Muscle layer of duodenum (tissue), 2 donors: ENCODE results near the gene CD27.

Source experiments
- H3K27ac ChIP-seq: one replicate; pipeline ENCODE4 v1.7.0; 2013; ENCODE audit warnings: mild to moderate bottlenecking, low read length
- H3K27me3 ChIP-seq: one replicate; pipeline ENCODE4 v1.7.0; 2013; ENCODE audit warnings: low read depth, mild to moderate bottlenecking, control low read depth, low read length
- H3K36me3 ChIP-seq, 2 donors: one replicate each; pipeline ENCODE4 v1.7.0; 2013; ENCODE audit warnings: low read length in 2 of 2, control low read depth in 1 of 2, mild to moderate bottlenecking in 1 of 2; ENCODE audit not compliant: insufficient read depth in 2 of 2, control insufficient read depth in 1 of 2
- H3K4me1 ChIP-seq, 2 donors: one replicate each; pipeline ENCODE4 v1.7.0; 2013; ENCODE audit warnings: low read length in 2 of 2, mild to moderate bottlenecking in 2 of 2, control low read depth in 1 of 2, moderate library complexity in 1 of 2; ENCODE audit not compliant: insufficient read depth in 2 of 2, control insufficient read depth in 1 of 2
- H3K4me3 ChIP-seq, 2 donors: one replicate each; pipeline ENCODE4 v1.7.0; 2013; ENCODE audit warnings: low read length in 2 of 2, low read depth in 1 of 2, mild to moderate bottlenecking in 1 of 2
- H3K9me3 ChIP-seq, 2 donors: one replicate each; pipeline ENCODE4 v1.7.0; 2013; ENCODE audit warnings: low read length in 2 of 2, control low read depth in 1 of 2, mild to moderate bottlenecking in 1 of 2; ENCODE audit not compliant: control insufficient read depth in 1 of 2
- donor health status: healthy.

Gene CD27

DNA sequence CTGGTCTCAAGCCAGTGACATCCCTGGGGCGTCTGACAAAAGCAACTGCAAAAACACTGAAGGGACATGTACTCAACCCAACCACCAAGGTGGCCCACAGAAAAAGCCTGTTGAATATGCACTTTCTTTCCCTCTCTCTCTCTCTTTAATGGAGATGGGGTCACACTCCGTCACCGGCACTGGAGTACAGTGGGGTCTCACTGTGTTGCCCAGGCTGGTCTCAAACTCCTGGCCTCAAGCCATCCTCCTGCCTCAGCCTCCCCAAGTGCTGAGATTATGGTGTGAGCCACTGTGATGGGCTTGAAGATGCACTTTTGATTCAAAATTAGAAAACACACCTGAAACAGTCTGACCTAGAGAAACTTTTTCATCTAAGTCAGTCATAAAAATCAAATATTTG is 7.2 kb upstream of the CD27 start:
- Histone ChIP-seq H3K27ac (no peak overlapping the region), H3K9me3 (no peaks in the 10 kb centered on the region), H3K4me1 (no peaks in the 10 kb centered on the region), H3K4me3 (no peak overlapping the region), H3K36me3 (peaks cover 6 to 16% of the 10 kb centered on the region in 2 donors), H3K27me3 (no peaks in the 10 kb centered on the region)

DNA sequence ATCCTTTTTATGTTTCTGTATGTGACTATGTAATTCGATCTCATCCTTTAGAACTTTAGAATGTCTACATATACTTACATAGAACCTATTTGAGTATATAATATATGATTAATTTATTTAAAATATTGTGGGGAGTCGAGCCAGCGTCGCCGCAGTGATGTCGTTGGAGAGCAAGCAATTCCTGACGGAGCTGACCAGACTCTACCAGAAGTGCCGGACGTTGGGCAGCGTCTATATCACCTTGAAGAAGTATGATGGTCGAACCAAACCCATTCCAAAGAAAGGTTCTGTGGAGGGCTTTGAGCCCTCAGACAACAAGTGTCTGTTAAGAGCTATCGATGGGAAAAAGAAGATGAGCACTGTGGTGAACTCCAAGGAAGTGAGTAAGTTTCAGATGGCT is 6.4 kb upstream of the CD27 start:
- H3K27ac ChIP-seq: no peak overlapping the region
- no peaks in the 10 kb centered on the region for H3K9me3 ChIP-seq
- no peaks in the 10 kb centered on the region for H3K4me1 ChIP-seq
- no peak overlapping the region for H3K4me3 ChIP-seq
- no peaks in the 10 kb centered on the region for H3K27me3 ChIP-seq
- peaks cover 6 to 22% of the 10 kb centered on the region in 2 donors for H3K36me3 ChIP-seq

DNA sequence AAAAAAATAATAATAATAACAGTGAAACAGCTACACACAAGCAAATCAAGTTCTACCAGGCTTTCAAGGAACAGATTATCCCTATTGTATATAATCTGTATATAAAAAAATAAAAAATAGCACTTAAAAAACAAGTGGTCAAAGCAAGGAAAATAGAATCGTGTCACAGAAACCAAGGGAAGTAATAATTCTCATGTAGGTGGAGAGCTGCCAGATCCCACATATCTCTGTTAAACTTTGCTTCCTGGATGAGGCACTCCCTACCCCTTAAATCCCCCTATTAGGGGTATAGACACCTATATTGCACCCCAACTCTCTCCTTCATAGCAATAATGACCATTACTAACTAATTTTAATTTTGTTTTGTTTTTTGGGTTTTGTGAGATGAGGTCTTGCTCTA is 4.4 kb upstream of the CD27 start:
- Histone ChIP-seq H3K27me3 (no peaks in the 10 kb centered on the region), H3K9me3 (no peaks in the 10 kb centered on the region), H3K27ac (no peak overlapping the region)

DNA sequence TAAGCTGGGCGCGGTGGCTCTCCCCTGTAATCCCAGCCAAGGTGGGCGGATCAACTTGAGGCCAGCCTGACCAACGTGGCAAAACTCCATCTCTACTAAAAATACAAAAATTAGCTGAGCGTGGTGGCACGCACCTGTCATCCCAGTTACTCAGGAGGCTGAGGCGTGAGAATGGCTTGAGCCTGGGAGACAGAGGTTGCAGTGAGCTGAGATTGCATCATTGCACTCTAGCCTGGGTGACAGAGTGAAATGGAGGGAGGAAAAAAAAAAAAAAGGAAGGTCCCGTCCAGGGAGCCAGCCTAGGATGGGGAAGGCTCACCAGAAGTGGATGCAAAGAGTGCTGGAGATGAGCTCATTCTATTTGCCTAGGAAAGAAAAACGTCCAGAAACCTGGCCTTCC is 1.9 kb upstream of the CD27 start:
- H3K36me3 ChIP-seq: peaks cover 6 to 54% of the 10 kb centered on the region in 2 donors
- H3K9me3 ChIP-seq: no peaks in the 10 kb centered on the region
- no peak overlapping the region for H3K4me3 ChIP-seq
- no peak overlapping the region for H3K27ac ChIP-seq
- H3K4me1 ChIP-seq: no peaks in the 10 kb centered on the region
- no peaks in the 10 kb centered on the region for H3K27me3 ChIP-seq

More for the DNA sequence above, 4.4 kb upstream of the CD27 start:
- Histone ChIP-seq H3K4me3 (no peak overlapping the region), H3K4me1 (no peaks in the 10 kb centered on the region), H3K36me3 (peaks cover 6 to 37% of the 10 kb centered on the region in 2 donors)

DNA sequence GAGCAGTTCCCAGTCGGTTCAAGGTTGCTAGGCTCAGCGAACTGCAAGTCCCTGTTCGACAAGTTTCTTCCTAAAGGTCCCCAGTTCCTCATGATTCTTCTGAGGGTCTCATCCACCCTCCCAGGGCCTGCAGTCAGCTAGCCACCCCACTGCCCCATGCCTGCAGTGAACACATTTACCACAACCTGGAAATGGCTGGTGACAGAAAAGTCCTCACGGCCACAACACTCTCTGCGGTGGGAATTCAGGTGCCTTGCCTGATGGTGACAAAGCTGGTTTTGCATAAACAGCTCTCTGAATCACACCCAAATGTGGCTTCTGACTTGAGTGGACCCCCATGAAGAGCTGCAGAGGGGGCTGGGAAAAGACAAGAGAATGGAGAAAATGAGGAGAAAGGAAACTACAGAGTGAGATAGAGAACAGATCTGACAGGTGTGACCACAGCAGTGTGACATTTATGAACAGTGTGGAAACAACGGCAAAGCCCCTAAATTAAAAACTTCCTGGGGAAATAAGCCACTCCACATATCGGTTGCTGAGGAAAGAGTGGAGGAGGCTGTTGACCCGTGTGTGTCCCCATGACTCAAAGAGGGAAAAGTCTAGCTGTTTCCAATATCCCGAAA is 1.3 kb upstream of the CD27 start:
- no peaks in the 10 kb centered on the region for H3K9me3 ChIP-seq
- peak overlapping the region; percentile 41 for H3K27ac ChIP-seq
- no peak overlapping the region for H3K4me3 ChIP-seq
- no peaks in the 10 kb centered on the region for H3K4me1 ChIP-seq
- peaks cover 6 to 54% of the 10 kb centered on the region in 2 donors for H3K36me3 ChIP-seq
- no peaks in the 10 kb centered on the region for H3K27me3 ChIP-seq

DNA sequence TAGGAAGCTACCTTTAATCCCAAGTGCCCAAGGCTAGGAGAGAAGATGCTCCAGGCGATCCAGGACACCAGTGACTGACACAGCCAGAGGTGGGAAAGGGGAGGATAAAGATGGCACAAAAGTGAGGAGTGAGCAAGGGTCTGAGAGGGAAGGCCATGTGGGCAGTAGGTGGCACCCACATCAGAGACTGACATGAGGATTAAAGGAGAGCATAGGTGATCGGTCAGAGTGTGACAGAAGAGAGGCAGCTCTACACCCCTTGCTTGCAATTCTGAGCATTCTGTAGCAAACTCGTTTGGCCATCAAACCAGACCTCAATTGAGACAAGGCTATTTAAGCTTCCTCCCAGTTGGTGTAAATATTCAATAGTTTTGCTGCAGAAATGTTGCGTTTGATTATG is 724 bp upstream of the CD27 start:
- peaks cover 6 to 54% of the 10 kb centered on the region in 2 donors for H3K36me3 ChIP-seq
- no peaks in the 10 kb centered on the region for H3K27me3 ChIP-seq
- no peaks in the 10 kb centered on the region for H3K9me3 ChIP-seq
- H3K27ac ChIP-seq: peak overlapping the region; percentile 41
- no peaks in the 10 kb centered on the region for H3K4me1 ChIP-seq
- no peak overlapping the region for H3K4me3 ChIP-seq

DNA sequence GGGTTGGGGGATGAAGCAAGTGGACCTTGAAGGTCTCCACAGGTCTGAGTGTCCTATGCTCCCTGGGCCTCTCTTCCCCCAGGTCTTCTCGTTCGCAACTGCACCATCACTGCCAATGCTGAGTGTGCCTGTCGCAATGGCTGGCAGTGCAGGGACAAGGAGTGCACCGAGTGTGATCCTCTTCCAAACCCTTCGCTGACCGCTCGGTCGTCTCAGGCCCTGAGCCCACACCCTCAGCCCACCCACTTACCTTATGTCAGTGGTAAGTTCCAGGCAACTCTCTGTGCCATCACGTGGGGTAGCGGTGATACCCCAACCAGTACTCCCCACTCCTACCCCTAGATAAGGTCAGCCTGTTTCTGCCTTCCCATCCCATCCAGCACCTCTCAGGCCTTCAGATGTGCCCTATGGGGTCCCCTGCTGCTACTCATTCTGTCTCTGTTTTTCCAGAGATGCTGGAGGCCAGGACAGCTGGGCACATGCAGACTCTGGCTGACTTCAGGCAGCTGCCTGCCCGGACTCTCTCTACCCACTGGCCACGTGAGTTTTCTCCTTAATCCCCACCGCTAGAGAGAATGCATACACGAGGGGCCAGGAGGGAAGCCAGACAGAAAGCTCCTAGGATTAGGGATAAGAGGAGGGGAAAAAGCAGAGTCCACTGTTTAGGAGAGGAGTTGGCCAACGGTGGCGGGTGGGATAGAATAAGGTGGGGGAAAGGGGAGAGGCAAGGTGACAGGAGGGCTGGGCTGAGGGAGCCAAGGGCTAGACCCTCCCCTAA is 5.5 kb downstream of the CD27 start:
- peak overlapping the region; percentile 97 for H3K27ac ChIP-seq
- H3K9me3 ChIP-seq: no peaks in the 10 kb centered on the region
- H3K4me1 ChIP-seq: peaks cover 14 to 31% of the 10 kb centered on the region in 2 donors
- H3K36me3 ChIP-seq: peaks cover 17 to 26% of the 10 kb centered on the region in 2 donors
- peak overlapping the region; percentile 77 to 97 for H3K4me3 ChIP-seq
- H3K27me3 ChIP-seq: no peaks in the 10 kb centered on the region

DNA sequence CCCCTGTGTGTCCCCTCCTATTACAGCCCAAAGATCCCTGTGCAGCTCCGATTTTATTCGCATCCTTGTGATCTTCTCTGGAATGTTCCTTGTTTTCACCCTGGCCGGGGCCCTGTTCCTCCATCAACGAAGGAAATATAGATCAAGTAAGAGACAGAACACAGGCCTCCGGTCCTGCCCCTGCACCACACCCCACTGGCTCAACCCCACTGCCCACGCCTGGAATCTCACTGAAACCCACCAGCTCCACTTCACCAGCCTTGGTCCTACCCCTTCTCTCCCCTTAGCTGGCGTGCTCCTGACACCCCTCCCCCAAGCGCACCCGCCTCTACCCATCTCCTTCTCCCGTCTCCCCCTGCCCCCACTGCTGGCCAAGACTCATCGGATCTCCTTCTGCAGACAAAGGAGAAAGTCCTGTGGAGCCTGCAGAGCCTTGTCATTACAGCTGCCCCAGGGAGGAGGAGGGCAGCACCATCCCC is 6.2 kb downstream of the CD27 start:
- Histone ChIP-seq H3K27me3 (no peaks in the 10 kb centered on the region), H3K36me3 (peaks cover 19 to 21% of the 10 kb centered on the region in 2 donors), H3K4me3 (peak overlapping the region; percentile 77 to 97), H3K4me1 (peaks cover 14 to 31% of the 10 kb centered on the region in 2 donors), H3K9me3 (no peaks in the 10 kb centered on the region), H3K27ac (peak overlapping the region; percentile 97)

DNA sequence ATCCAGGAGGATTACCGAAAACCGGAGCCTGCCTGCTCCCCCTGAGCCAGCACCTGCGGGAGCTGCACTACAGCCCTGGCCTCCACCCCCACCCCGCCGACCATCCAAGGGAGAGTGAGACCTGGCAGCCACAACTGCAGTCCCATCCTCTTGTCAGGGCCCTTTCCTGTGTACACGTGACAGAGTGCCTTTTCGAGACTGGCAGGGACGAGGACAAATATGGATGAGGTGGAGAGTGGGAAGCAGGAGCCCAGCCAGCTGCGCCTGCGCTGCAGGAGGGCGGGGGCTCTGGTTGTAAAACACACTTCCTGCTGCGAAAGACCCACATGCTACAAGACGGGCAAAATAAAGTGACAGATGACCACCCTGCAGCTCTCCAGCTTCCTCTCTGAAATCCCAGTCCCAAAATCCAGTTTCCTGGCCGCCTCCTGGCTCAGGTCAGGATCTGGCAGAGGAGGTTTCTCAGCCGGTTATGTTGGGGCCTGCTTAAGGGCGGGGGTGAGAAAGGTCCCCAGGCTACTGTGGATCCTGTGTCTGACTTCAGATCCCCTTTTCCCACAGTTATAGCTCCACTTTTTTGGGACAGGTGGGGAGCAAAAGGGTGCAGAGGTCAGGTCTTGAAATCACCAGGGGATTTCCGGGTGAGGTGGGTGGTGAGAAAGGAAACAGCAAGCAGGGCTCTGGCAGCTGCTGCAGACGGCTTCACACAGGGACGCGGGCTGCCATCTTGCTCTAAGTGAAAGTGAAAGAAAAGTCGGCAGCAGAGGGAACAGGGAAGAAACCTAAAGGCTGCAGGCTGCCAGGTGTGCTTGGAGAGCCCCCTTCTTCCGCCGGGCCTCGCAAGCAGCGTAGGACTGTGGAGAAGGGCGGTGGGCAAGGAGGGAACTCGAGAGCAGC is 6.8 kb downstream of the CD27 start, which contains the start of gene TAPBPL:
TAPBPL (plus strand) TSS at position 695 of the 897 bp plus-strand sequence. CDS start 207 bp downstream, outside the sequence.
- Histone ChIP-seq H3K4me3 (peak within 1 kb of the TSS; percentile 77 to 97), H3K27me3 (no peaks in the 10 kb centered on the region), H3K9me3 (no peaks in the 10 kb centered on the region), H3K27ac (peak within 1 kb of the TSS; percentile 97), H3K36me3 (peaks cover 16 to 19% of the 10 kb centered on the region in 2 donors), H3K4me1 (peaks cover 14 to 31% of the 10 kb centered on the region in 2 donors)

DNA sequence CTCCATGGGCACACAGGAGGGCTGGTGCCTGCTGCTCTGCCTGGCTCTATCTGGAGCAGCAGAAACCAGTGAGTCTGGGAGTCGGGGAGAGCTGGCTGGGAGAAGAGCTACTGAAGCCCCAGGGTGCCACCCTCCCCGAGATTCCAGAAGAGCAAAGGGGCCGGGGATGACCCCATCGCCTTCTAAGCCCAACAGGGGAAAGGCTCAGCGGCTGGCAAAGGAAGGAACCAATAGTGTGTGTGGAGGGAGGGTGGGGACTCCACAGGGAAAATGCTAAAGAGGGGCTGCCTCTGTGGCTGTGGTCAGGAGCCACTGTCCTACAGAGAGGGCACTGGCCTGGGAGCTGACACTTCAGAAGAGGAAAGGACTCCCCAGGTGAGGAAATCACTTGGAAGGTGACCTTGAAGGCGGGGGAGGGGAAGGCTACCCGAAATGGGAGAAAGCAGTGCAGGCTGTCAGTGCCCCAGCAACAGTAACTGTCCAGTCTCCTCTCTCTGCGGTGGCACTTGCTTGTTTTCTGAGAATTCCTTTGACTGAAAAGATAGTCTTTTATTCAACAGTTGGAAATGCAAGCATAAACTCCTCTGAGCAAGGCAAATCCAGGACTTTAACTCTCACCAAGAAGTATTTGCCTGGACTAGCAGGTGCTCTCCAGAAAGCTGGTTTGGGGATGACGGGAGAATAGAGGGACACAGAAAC is 7.6 kb downstream of the CD27 start:
- Histone ChIP-seq H3K4me3 (peak overlapping the region; percentile 77 to 97), H3K9me3 (no peaks in the 10 kb centered on the region), H3K27ac (peak overlapping the region; percentile 97), H3K27me3 (no peaks in the 10 kb centered on the region), H3K36me3 (peaks cover 15 to 25% of the 10 kb centered on the region in 2 donors), H3K4me1 (peaks cover 14 to 31% of the 10 kb centered on the region in 2 donors)
